GM18858 (cell line): ENCODE data around the gene PTDSS2.

Experiments used
- ATAC-seq: cut with Tn5 transposase; IDR thresholded peaks from one replicate; pipeline ENCODE4 v1.9.1; 2021; ENCODE audit not compliant: unreplicated experiment

Gene PTDSS2

GRCh38 chr11:526192-526591 is 76.1 kb downstream of the PTDSS2 start:
- no peak for ATAC-seq

GRCh38 chr11:528166-528814 is 78.2 kb downstream of the PTDSS2 start:
- no peak for ATAC-seq

- ATAC-seq, result no peak
Measured at GRCh38 chr11:528815-529727, 79.0 kb downstream of the PTDSS2 start.

- no peak for ATAC-seq
Measured at GRCh38 chr11:529728-530411, 79.8 kb downstream of the PTDSS2 start.

- no peak for ATAC-seq
Measured at GRCh38 chr11:530960-531831, 81.1 kb downstream of the PTDSS2 start.

- ATAC-seq, result no peak
Measured at GRCh38 chr11:531919-532526, 81.9 kb downstream of the PTDSS2 start.

- no peak for ATAC-seq
Measured at GRCh38 chr11:532527-532985, 82.5 kb downstream of the PTDSS2 start.

- ATAC-seq, result no peak
Measured at GRCh38 chr11:532986-533585, 83.0 kb downstream of the PTDSS2 start.

GRCh38 chr11:533586-534395 is 83.7 kb downstream of the PTDSS2 start:
- no peak for ATAC-seq

GRCh38 chr11:534396-535209 is 84.5 kb downstream of the PTDSS2 start:
- no peak for ATAC-seq

GRCh38 chr11:535210-535518 is 85.1 kb downstream of the PTDSS2 start:
- ATAC-seq, result no peak

- peak; percentile 55 for ATAC-seq
Measured at GRCh38 chr11:535519-536454, 85.7 kb downstream of the PTDSS2 start, which contains the start of gene HRAS. TSS of gene HRAS (minus strand) at chr11:535576.

- peak; percentile 41 for ATAC-seq
Measured at GRCh38 chr11:536841-537621, 87.0 kb downstream of the PTDSS2 start, which contains the start of gene LRRC56. TSS of gene LRRC56 (plus strand) at chr11:537527. CDS start at chr11:540685, 3,158 bp downstream.

- ATAC-seq, result no peak
Measured at GRCh38 chr11:537622-538430, 87.7 kb downstream of the PTDSS2 start.

- ATAC-seq, result no peak
Measured at GRCh38 chr11:538431-539051, 88.5 kb downstream of the PTDSS2 start.
